GM19463 (cell line): Measurements from ENCODE around the gene GFM1.

ENCODE experiments used
- ATAC-seq: cut with Tn5 transposase; IDR thresholded peaks from one replicate; pipeline ENCODE4 v1.9.1; 2021; ENCODE audit warnings: mild to moderate bottlenecking, moderate library complexity; ENCODE audit not compliant: unreplicated experiment

Gene GFM1

GRCh38 chr3:158723991-158724390 lies 79.7 kb downstream of the GFM1 start:
- ATAC-seq = no peak

GRCh38 chr3:158725348-158726011 lies 81.2 kb downstream of the GFM1 start:
- ATAC-seq = no peak

GRCh38 chr3:158727206-158728060 lies 83.1 kb downstream of the GFM1 start:
- peak; percentile 61 for ATAC-seq

- no peak for ATAC-seq
Observed at GRCh38 chr3:158728061-158728377, 83.7 kb downstream of the GFM1 start.

- no peak for ATAC-seq
Observed at GRCh38 chr3:158728851-158729250, 84.5 kb downstream of the GFM1 start.

- ATAC-seq = no peak
Observed at GRCh38 chr3:158731486-158731885, 87.2 kb downstream of the GFM1 start.

GRCh38 chr3:158731938-158732855 lies 87.9 kb downstream of the GFM1 start, which contains the start of gene RARRES1:
TSS of gene RARRES1 (minus strand) at chr3:158732457. CDS start at chr3:158732415, 42 bp downstream.
- peak; percentile 73 for ATAC-seq

GRCh38 chr3:158732856-158733200 lies 88.5 kb downstream of the GFM1 start:
- no peak for ATAC-seq

- ATAC-seq = no peak
Observed at GRCh38 chr3:158733656-158734055, 89.3 kb downstream of the GFM1 start.

- no peak for ATAC-seq
Observed at GRCh38 chr3:158735296-158736033, 91.1 kb downstream of the GFM1 start.

- no peak for ATAC-seq
Observed at GRCh38 chr3:158737410-158737809, 93.1 kb downstream of the GFM1 start.

GRCh38 chr3:158737976-158738615 lies 93.8 kb downstream of the GFM1 start:
- no peak for ATAC-seq

- no peak for ATAC-seq
Observed at GRCh38 chr3:158738653-158739052, 94.3 kb downstream of the GFM1 start.

GRCh38 chr3:158739078-158739477 lies 94.8 kb downstream of the GFM1 start:
- ATAC-seq = no peak

GRCh38 chr3:158739661-158740060 lies 95.3 kb downstream of the GFM1 start:
- no peak for ATAC-seq
